ENCODE results near the gene ZNF609. TPM values are rescaled to one million over a fixed set of nuclear protein-coding genes. Genes with fewer than 3 reads are reported as not detected.

ZNF609 gene
- total RNA-seq, 1 experiment from 2014 or later, result 31.0 TPM

GRCh38 chr15:64461721-64462162, 1.4 kb downstream of the ZNF609 start:
- intact Hi-C loops (cut with micrococcal nuclease), result loop anchor here (5.0 kb wide), 2 partner anchors 74 to 959 kb away; partner anchors contain the start of genes TRIP4 and USP3
- no peak for DNase-seq (ENCODE audit: low read depth, low spot score)

GRCh38 chr15:64462492-64462891, 2.1 kb downstream of the ZNF609 start:
- no peak for TF ChIP-seq ATF3 (IDR thresholded peaks at IDR 0.05)
- no peak for TF ChIP-seq RAD21 (IDR thresholded peaks at IDR 0.05; ENCODE audit: low read depth)
- TF ChIP-seq ZNF274 (IDR thresholded peaks at IDR 0.05; ENCODE audit: low read depth, low read length), result no peak
- Histone ChIP-seq H3K4me1 (ENCODE audit: control insufficient read depth in 1 of 2, insufficient read depth in 2 of 2, low read length in 2 of 2) (peaks cover 16 to 19% of the 10 kb centered on the region in 2 experiments), H3K27me3 (ENCODE audit: insufficient read depth, low read length) (no peaks in the 10 kb centered on the region), H4K20me1 (ENCODE audit: insufficient read depth) (no peaks in the 10 kb centered on the region; the same call in 1 of the 2 replicates), H3K4me2 (ENCODE audit: low read length) (no peak overlapping the region), H3K27ac (ENCODE audit: low read depth, low read length) (no peak overlapping the region), H3K9me3 (ENCODE audit: control insufficient read depth in 1 of 2, insufficient read depth in 1 of 2, low read depth in 1 of 2, low read length in 2 of 2) (no peaks in the 10 kb centered on the region), H3K36me3 (ENCODE audit: control insufficient read depth in 1 of 2, insufficient read depth in 2 of 2, low read length in 2 of 2) (0 out of 4 replicates have a peak, but pooled peaks cover 0 to 5% of the 10 kb centered on the region in 2 experiments), H3K9ac (ENCODE audit: low read length) (no peak overlapping the region), H2AFZ (ENCODE audit: low read depth, low read length, poor library complexity, severe bottlenecking) (no peak overlapping the region), H3K79me2 (ENCODE audit: insufficient read depth, low read length) (peaks cover 62% of the 10 kb centered on the region), H3K4me3 (replicated peaks in 1 of 2; ENCODE audit: low read depth in 1 of 2, low read length in 2 of 2) (no peak overlapping the region), H3K9me2 (ENCODE audit: insufficient read depth) (0 out of 2 replicates have a peak, but pooled peaks cover 3% of the 10 kb centered on the region)
- intact Hi-C loops (cut with micrococcal nuclease), result loop anchor here (5.0 kb wide), 2 partner anchors 75 to 960 kb away; partner anchors contain the start of genes TRIP4 and USP3
- DNase-seq (ENCODE audit: low read depth, low spot score) (no peak), ATAC-seq (no peak)
- POLR2A ChIA-PET, result no interaction called here
- CTCF ChIA-PET, result no interaction called here
- RAD21 ChIA-PET (ENCODE audit: low non-redundant PET in 1 of 2, low total read pairs in 2 of 2, uncharacterized antibody in 2 of 2, unreplicated experiment in 2 of 2), result no interaction called here
- TSS peak; percentile 25 for BruUV-seq (replicated peaks)

More at GRCh38 chr15:64461721-64462162, 1.4 kb downstream of the ZNF609 start:
- peak overlapping the region; percentile 42 to 65 for H3K4me3 ChIP-seq (replicated peaks in 1 of 2; ENCODE audit: low read depth in 1 of 2, low read length in 2 of 2)
- no peaks in the 10 kb centered on the region for H3K27me3 ChIP-seq (ENCODE audit: insufficient read depth, low read length)
- H3K9me2 ChIP-seq (ENCODE audit: insufficient read depth), result 0 out of 2 replicates have a peak, but pooled peaks cover 3% of the 10 kb centered on the region
- H4K20me1 ChIP-seq (ENCODE audit: insufficient read depth), result no peaks in the 10 kb centered on the region; the same call in 1 of the 2 replicates
- H2AFZ ChIP-seq (ENCODE audit: low read depth, low read length, poor library complexity, severe bottlenecking), result no peak overlapping the region
- H3K4me1 ChIP-seq (ENCODE audit: control insufficient read depth in 1 of 2, insufficient read depth in 2 of 2, low read length in 2 of 2), result peaks cover 16 to 19% of the 10 kb centered on the region in 2 experiments
- ChIA-PET POLR2A (no interaction called here), RAD21 (ENCODE audit: low non-redundant PET in 1 of 2, low total read pairs in 2 of 2, uncharacterized antibody in 2 of 2, unreplicated experiment in 2 of 2) (no interaction called here), CTCF (no interaction called here)
- peak; percentile 3; the same call in 1 of the 2 replicates for ATAC-seq
- peak overlapping the region; percentile 86 for H3K4me2 ChIP-seq (ENCODE audit: low read length)
- peak overlapping the region; percentile 60 for H3K27ac ChIP-seq (ENCODE audit: low read depth, low read length)
- no TSS peak for BruUV-seq (replicated peaks)
- H3K9me3 ChIP-seq (ENCODE audit: control insufficient read depth in 1 of 2, insufficient read depth in 1 of 2, low read depth in 1 of 2, low read length in 2 of 2), result no peaks in the 10 kb centered on the region
- H3K36me3 ChIP-seq (ENCODE audit: control insufficient read depth in 1 of 2, insufficient read depth in 2 of 2, low read length in 2 of 2), result 0 out of 4 replicates have a peak, but pooled peaks cover 0 to 5% of the 10 kb centered on the region in 2 experiments
- peak overlapping the region; percentile 61 for H3K9ac ChIP-seq (ENCODE audit: low read length)
- 0 out of 2 replicates have a peak, but pooled peaks have one; percentile 17 for TF ChIP-seq MAX (IDR thresholded peaks at IDR 0.05)
- TF ChIP-seq EGR1 (IDR thresholded peaks at IDR 0.05; ENCODE audit: low read depth), result no peak
- peaks cover 55% of the 10 kb centered on the region for H3K79me2 ChIP-seq (ENCODE audit: insufficient read depth, low read length)
